HG03025 (cell line): ENCODE results near the gene SEM1.
"Not testable (repeated sequence)": the region's sequence is repeated elsewhere in the genome, so short reads cannot be mapped to it uniquely, and the experiment has no call there.

ENCODE experiments used
- ATAC-seq: cut with Tn5 transposase; IDR thresholded peaks from one replicate; pipeline ENCODE4 v1.9.1; 2021; ENCODE audit warnings: mild to moderate bottlenecking, moderate library complexity; ENCODE audit not compliant: unreplicated experiment, low FRiP score

Gene SEM1

GRCh38 chr7:96665689-96666088 is 44.0 kb downstream of the SEM1 start:
- ATAC-seq, result no peak

- ATAC-seq, result no peak
Measured at GRCh38 chr7:96664793-96665192, 44.9 kb downstream of the SEM1 start.

GRCh38 chr7:96663871-96664445 is 45.7 kb downstream of the SEM1 start:
- ATAC-seq, result no peak

- peak; percentile 92 for ATAC-seq
Measured at GRCh38 chr7:96663457-96663856, 46.2 kb downstream of the SEM1 start.

GRCh38 chr7:96662151-96662550 is 47.5 kb downstream of the SEM1 start:
- ATAC-seq, result not testable (repeated sequence)

GRCh38 chr7:96658022-96658412 is 51.6 kb downstream of the SEM1 start:
- ATAC-seq, result no peak

- no peak for ATAC-seq
Measured at GRCh38 chr7:96657347-96658021, 52.2 kb downstream of the SEM1 start.

- ATAC-seq, result no peak
Measured at GRCh38 chr7:96655956-96656355, 53.7 kb downstream of the SEM1 start.

- ATAC-seq, result no peak
Measured at GRCh38 chr7:96654630-96655188, 54.9 kb downstream of the SEM1 start.

- no peak for ATAC-seq
Measured at GRCh38 chr7:96649981-96650380, 59.7 kb downstream of the SEM1 start.

GRCh38 chr7:96648784-96649183 is 60.9 kb downstream of the SEM1 start:
- no peak for ATAC-seq

- ATAC-seq, result no peak
Measured at GRCh38 chr7:96647733-96648132, 61.9 kb downstream of the SEM1 start.

- ATAC-seq, result no peak
Measured at GRCh38 chr7:96645084-96645483, 64.6 kb downstream of the SEM1 start.

- not testable (repeated sequence) for ATAC-seq
Measured at GRCh38 chr7:96643436-96643835, 66.2 kb downstream of the SEM1 start.

GRCh38 chr7:96640054-96640453 is 69.6 kb downstream of the SEM1 start:
- ATAC-seq, result no peak
